ENCODE data around the gene OTOP1. TPM values are rescaled to one million over a fixed set of nuclear protein-coding genes. Genes with fewer than 3 reads are reported as not detected.

The OTOP1 gene
- total and polyA plus RNA-seq, 2 donors (not counting 1 experiment from before 2014, with no cell fraction given) = not detected

Other genes starting within 250 kb of the OTOP1 start
- 16.3 and 17.3 TPM in 2 replicates for gene TMEM128, start 21.3 kb upstream of the OTOP1 start, total RNA-seq
- gene TMEM128, start 21.3 kb upstream of the OTOP1 start, polyA plus RNA-seq = 10.2 and 10.9 TPM in 2 replicates
- 11.4 and 11.5 TPM in 2 replicates for gene LYAR, start 63.2 kb upstream of the OTOP1 start, total RNA-seq
- 3.0 and 4.7 TPM in 2 replicates for gene LYAR, start 63.2 kb upstream of the OTOP1 start, polyA plus RNA-seq
- 16.9 and 17.8 TPM in 2 replicates for gene ZBTB49, start 63.3 kb upstream of the OTOP1 start, total RNA-seq
- gene ZBTB49, start 63.3 kb upstream of the OTOP1 start, polyA plus RNA-seq = 4.2 and 7.0 TPM in 2 replicates
- not detected in 2 replicates for gene NSG1, start 160.2 kb upstream of the OTOP1 start, total RNA-seq
- 0.39 TPM in 1 of 2 replicates, not detected in the other for gene NSG1, start 160.2 kb upstream of the OTOP1 start, polyA plus RNA-seq

Data from B cell (primary cell).